Measurements from ENCODE around the gene GXYLT1.

DNA sequence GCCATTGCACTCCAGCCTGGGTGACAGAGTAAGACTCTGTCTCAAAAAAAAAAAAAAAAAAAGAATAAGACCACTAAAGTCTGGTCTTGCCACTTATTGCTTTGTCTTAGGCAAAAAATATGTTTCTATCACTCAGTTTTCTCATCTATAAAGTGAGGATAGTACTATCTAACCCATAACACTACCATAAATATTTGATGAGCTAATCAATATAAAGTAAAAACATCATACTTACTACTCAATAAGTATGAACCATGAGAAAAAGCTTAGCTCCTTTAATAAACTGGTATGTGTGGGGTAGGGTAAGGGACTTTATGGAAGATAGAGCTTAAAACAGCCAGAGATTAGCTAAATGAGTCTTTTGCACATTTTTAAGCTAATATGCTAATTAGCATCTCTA lies 85.5 kb downstream of the GXYLT1 start:
- TF ChIP-seq ELF1 (CRISPR knock-in tag; IDR thresholded peaks at IDR 0.05) (no peak), SMYD3 (CRISPR knock-in tag; IDR thresholded peaks at IDR 0.05) (no peak), SP2 (CRISPR knock-in tag; IDR thresholded peaks at IDR 0.05) (no peak), RXRA (CRISPR knock-in tag; IDR thresholded peaks at IDR 0.05) (no peak), ZNF160 (CRISPR knock-in tag; IDR thresholded peaks at IDR 0.05) (no peak), SRSF9 (IDR thresholded peaks at IDR 0.05; ENCODE audit: borderline replicate concordance, insufficient read depth, low read depth, low read length, poor library complexity, severe bottlenecking) (no peak)
- TF ChIP-seq, protein P1, sequence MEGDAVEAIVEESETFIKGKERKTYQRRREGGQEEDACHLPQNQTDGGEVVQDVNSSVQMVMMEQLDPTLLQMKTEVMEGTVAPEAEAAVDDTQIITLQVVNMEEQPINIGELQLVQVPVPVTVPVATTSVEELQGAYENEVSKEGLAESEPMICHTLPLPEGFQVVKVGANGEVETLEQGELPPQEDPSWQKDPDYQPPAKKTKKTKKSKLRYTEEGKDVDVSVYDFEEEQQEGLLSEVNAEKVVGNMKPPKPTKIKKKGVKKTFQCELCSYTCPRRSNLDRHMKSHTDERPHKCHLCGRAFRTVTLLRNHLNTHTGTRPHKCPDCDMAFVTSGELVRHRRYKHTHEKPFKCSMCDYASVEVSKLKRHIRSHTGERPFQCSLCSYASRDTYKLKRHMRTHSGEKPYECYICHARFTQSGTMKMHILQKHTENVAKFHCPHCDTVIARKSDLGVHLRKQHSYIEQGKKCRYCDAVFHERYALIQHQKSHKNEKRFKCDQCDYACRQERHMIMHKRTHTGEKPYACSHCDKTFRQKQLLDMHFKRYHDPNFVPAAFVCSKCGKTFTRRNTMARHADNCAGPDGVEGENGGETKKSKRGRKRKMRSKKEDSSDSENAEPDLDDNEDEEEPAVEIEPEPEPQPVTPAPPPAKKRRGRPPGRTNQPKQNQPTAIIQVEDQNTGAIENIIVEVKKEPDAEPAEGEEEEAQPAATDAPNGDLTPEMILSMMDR (CRISPR knock-in tag; IDR thresholded peaks at IDR 0.05), result no peak

All from HepG2 (cell line).